ENCODE results near the gene SETD7. TPM values are rescaled to one million over a fixed set of nuclear protein-coding genes. Genes with fewer than 3 reads are reported as not detected.

Gene SETD7
- total RNA-seq, 6 experiments from 2014 or later: 31.6 to 53.7 (median 45.4) TPM

DNA sequence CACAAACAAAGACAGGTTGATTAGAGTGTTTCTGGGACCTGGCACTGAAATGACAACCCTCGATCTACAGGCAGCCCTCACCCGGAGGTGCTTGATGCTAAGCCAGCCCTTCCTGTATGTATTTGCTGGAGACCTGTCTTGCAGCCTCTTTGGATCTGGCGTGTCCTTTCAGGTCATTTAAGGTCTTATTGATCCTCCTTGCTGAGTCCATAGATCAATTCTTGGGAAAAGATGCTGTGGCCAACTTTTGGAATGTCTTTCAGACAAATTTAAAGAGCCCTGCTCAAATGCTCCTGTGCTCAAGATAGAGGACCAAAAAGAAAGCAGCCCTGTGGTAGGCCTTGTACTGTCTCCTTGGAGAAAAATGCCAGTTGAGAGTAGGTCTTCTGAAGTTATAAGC lies 6.8 kb upstream of the SETD7 start:
- Histone ChIP-seq H3K27ac (no peak overlapping the region), H3K36me3 (no peaks in the 10 kb centered on the region), H3K4me1 (peaks cover 0 to 38% (median 16%) of the 10 kb centered on the region in 4 donors), H3K9me3 (no peaks in the 10 kb centered on the region), H3K27me3 (no peaks in the 10 kb centered on the region), H3K4me3 (no peak overlapping the region)
- 26% methylated on average over 3 of the region's 3 CpGs for WGBS (ENCODE audit: insufficient coverage, low coverage, low lambda C conversion rate, missing lambda C conversion rate)
- DNase-seq (no peak), ATAC-seq (peak in 2 of 4 donors; percentile 25 to 41)
- intact Hi-C loops (cut with DNase I): no loop called here
- TF ChIP-seq CTCF (IDR thresholded peaks at IDR 0.05): no peak
- TF ChIP-seq POLR2A (IDR thresholded peaks at IDR 0.05): no peak

GRCh38 chr4:139562067-139562684 lies 6.2 kb upstream of the SETD7 start:
- Histone ChIP-seq H3K36me3 (no peaks in the 10 kb centered on the region), H3K4me1 (peaks cover 0 to 44% (median 17%) of the 10 kb centered on the region in 4 donors), H3K27ac (no peak overlapping the region), H3K27me3 (no peaks in the 10 kb centered on the region), H3K9me3 (no peaks in the 10 kb centered on the region), H3K4me3 (no peak overlapping the region)
- WGBS (ENCODE audit: insufficient coverage, low coverage, low lambda C conversion rate, missing lambda C conversion rate): no CpG with 5 or more reads among the region's 3 CpGs
- TF ChIP-seq POLR2A (IDR thresholded peaks at IDR 0.05) (no peak), CTCF (IDR thresholded peaks at IDR 0.05) (no peak)
- intact Hi-C loops (cut with DNase I): no loop called here
- ATAC-seq (no peak), DNase-seq (no peak)

DNA sequence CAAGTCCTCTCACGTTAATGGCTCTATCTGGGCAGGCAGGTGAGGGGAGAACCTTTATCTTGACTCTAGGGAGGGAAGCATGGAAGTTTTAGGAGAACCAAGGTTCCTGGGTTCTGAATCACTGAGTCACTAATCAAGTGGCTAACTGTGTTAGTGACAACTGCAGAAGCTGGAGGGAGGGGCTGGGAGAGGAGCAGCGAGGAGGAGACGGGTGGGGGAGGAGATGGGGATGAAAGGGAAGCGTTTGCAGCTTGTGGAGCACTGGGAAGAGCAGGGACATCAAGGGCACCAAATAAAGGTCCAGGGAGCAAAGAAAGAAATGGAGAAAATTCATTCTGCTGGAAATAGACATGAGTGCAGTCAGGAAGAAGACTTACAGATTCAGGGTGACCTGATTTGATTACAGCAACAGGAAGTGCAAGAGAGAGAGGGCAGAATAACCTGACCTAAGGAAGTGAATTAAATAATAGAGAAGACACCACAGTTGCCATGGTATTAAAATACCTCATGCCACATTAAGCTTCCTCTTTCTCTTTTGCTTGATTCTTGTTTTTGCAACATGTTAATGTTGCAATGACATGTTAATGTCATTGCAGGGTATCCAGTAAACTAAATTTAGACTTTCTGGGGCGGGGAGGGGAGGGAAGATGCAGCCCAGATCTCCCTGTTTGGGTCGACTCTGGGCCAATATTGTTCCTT lies 4.5 kb upstream of the SETD7 start:
- H3K27me3 ChIP-seq: no peaks in the 10 kb centered on the region
- peak in 2 of 4 donors; percentile 5 to 6 for ATAC-seq
- no peak for DNase-seq

GRCh38 chr4:139559687-139560086 lies 3.7 kb upstream of the SETD7 start:
- Histone ChIP-seq H3K36me3 (no peaks in the 10 kb centered on the region), H3K27me3 (no peaks in the 10 kb centered on the region), H3K4me3 (no peak overlapping the region), H3K27ac (peak overlapping the region; percentile 54 to 99 (median 76)), H3K4me1 (peaks cover 0 to 44% (median 17%) of the 10 kb centered on the region in 4 donors), H3K9me3 (no peaks in the 10 kb centered on the region)
- intact Hi-C loops (cut with DNase I): loop anchor here in 1 of 2 donors (5.0 kb wide), 1 partner anchor 102 kb away; no protein-coding TSS in a partner anchor
- 74% methylated on average over 5 of the region's 6 CpGs for WGBS (ENCODE audit: insufficient coverage, low coverage, low lambda C conversion rate, missing lambda C conversion rate)
- ATAC-seq: no peak
- DNase-seq: no peak
- TF ChIP-seq CTCF (IDR thresholded peaks at IDR 0.05) (no peak), POLR2A (IDR thresholded peaks at IDR 0.05) (no peak)

More for the DNA sequence above, 4.5 kb upstream of the SETD7 start:
- H3K36me3 ChIP-seq: no peaks in the 10 kb centered on the region
- no peak for TF ChIP-seq POLR2A (IDR thresholded peaks at IDR 0.05)
- no peak for TF ChIP-seq CTCF (IDR thresholded peaks at IDR 0.05)
- peaks cover 0 to 44% (median 17%) of the 10 kb centered on the region in 4 donors for H3K4me1 ChIP-seq
- H3K27ac ChIP-seq: no peak overlapping the region
- intact Hi-C loops (cut with DNase I): no loop called here
- H3K4me3 ChIP-seq: no peak overlapping the region
- H3K9me3 ChIP-seq: no peaks in the 10 kb centered on the region
- 26% methylated on average over 6 of the region's 6 CpGs for WGBS (ENCODE audit: insufficient coverage, low coverage, low lambda C conversion rate, missing lambda C conversion rate)
